ENCODE results near the gene NACC1.
"Not testable (repeated sequence)": the region's sequence is repeated elsewhere in the genome, so short reads cannot be mapped to it uniquely, and the experiment has no call there.

Gene NACC1

DNA sequence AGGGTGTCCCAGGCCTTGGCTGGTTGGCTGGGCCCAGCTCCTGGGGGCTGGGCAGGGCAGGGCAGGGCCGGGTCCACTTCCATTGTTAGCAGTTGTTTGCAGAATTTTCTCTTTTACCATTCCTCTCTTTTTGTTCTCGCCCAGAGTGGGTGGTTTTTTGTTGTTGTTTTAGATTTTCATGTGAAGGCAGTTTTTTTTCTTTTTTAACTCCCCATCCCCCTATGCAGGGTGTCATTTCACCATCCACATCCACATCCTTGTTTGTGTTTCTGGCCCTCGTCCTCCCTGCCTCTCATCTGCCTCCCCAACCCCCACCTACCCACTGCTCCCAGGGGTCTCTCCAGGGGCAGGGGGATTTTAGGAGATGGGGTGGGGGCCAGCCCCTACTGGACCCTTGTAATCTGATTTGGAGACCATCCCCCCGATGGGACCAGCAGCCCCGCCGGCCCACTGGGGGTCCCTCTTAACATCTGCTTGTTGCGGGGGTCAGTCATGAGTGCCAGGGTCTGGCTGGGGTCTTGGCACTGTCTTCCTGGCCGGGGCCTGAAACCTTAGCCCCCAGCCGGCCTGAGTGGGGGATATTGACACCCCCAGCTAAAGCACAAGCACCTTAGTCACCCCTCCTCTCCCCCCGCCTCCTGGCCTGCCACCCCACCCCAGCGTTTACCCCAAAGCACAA, 21.7 kb downstream of the NACC1 start:
- Histone ChIP-seq H3K36me3 (replicated peaks) (peaks cover 48% of the 10 kb centered on the region), H3K4me1 (no peaks in the 10 kb centered on the region), H3K9me3 (no peaks in the 10 kb centered on the region), H3K4me3 (no peak overlapping the region), H3K27me3 (ENCODE audit: low read depth) (no peaks in the 10 kb centered on the region)
- no peak for DNase-seq (ENCODE audit: low spot score in 2 of 2)
- in situ Hi-C loops (cut with MboI; ENCODE audit: low sequenced_read_pairs): no loop called here

DNA sequence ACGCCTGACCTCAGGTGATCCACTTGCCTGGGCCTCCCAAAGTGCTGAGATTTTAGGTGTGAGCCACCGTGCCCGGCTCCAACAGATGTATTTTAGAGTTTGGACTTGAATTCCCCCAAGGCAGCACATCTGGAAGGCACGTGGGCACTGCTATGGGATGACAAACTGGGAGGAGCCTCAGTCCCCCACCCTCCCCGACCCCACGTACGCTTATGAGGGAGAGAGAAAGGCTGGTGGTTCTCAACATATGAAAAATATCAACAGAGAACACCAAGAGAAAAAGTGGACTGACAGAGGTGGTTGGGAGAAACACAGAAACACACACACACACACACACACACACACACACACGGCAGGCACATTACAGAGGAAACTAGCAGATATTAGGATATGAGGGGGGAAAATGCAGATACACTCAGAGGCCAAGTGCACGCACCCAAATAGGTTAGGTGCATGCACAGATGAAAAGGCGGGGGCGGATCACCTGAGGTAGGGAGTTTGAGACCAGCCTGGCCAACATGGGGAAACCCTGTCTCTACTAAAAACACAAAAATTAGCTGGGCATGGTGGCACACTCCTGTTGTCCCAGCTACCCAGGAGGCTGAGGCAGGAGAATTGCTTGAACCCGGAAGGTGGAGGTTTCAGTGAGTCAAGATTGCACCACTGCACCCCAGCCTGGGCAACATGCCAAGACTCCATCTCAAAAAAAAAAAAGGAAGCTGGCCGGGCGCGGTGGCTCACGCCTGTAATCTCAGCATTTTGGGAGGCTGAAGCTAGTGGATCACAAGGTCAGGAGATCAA, 28.9 kb downstream of the NACC1 start:
- Histone ChIP-seq H3K27me3 (ENCODE audit: low read depth) (no peaks in the 10 kb centered on the region), H3K9me3 (no peaks in the 10 kb centered on the region), H3K4me1 (no peaks in the 10 kb centered on the region), H3K4me3 (no peak overlapping the region), H3K36me3 (replicated peaks) (peaks cover 14% of the 10 kb centered on the region)
- in situ Hi-C loops (cut with MboI; ENCODE audit: low sequenced_read_pairs): no loop called here
- DNase-seq (ENCODE audit: low spot score in 2 of 2): no peak

DNA sequence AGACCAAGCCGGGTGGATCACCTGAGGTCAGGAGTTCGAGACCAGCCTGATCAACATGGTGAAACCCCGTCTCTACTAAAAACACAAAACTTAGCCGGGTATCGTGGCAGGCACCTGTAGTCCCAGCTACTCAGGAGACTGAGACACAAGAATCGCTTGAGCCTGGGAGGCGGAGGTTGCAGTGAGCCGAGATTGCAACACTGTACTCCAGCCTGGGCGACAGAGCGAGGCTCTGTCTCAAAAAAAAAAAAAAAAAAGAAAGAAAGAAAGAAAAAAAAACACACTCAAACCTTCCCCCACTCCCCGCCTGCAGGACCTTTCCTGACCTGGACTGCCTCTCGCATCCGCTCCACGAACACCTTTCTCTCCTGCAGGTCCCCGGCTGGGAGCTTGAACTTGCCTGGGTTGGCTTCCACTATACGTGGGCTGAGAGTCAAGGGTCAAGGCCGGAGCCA, 31.1 kb downstream of the NACC1 start:
- H3K4me3 ChIP-seq: peak overlapping the region; percentile 97
- H3K27me3 ChIP-seq (ENCODE audit: low read depth); H3K4me1 ChIP-seq; H3K9me3 ChIP-seq; in situ Hi-C loops (cut with MboI; ENCODE audit: low sequenced_read_pairs); DNase-seq (ENCODE audit: low spot score in 2 of 2): not testable (repeated sequence)
- peaks cover 23% of the 10 kb centered on the region for H3K36me3 ChIP-seq (replicated peaks)

DNA sequence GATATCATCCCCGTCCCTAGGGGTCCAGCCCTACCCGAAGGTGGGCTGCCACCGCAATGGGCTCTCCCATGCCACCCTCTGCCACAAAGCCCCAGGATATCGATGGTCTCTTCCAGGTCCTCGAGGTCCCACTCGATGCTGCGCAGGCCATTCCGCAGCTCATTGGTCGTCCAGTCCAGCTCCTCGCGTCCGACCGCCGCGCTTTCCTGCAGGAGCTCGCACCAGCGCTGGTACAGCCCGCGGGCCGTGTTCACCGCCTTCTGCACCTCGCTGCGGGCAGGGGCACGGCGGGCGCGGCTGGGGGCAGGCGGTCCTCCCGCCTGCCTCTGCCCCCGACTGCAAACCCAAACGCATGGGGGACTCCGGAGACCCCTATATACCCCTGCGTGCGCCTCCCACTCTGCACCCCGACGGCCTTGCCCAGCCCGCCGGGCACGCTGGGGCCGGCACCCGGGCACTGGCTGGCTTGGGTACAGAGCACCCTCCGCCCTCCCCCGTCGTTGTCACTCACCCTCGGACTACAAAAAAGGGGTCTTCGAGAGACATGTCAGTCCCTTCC, 31.6 kb downstream of the NACC1 start:
- peak; percentile 21 to 69 for DNase-seq (ENCODE audit: low spot score in 2 of 2)
- Histone ChIP-seq H3K4me3 (peak overlapping the region; percentile 97), H3K9me3 (no peaks in the 10 kb centered on the region), H3K36me3 (replicated peaks) (peaks cover 22% of the 10 kb centered on the region), H3K4me1 (no peaks in the 10 kb centered on the region), H3K27me3 (ENCODE audit: low read depth) (no peaks in the 10 kb centered on the region)
- in situ Hi-C loops (cut with MboI; ENCODE audit: low sequenced_read_pairs): loop anchor here (25.0 kb wide), 1 partner anchor 863 kb away; the partner anchor contains the start of gene RFX1

DNA sequence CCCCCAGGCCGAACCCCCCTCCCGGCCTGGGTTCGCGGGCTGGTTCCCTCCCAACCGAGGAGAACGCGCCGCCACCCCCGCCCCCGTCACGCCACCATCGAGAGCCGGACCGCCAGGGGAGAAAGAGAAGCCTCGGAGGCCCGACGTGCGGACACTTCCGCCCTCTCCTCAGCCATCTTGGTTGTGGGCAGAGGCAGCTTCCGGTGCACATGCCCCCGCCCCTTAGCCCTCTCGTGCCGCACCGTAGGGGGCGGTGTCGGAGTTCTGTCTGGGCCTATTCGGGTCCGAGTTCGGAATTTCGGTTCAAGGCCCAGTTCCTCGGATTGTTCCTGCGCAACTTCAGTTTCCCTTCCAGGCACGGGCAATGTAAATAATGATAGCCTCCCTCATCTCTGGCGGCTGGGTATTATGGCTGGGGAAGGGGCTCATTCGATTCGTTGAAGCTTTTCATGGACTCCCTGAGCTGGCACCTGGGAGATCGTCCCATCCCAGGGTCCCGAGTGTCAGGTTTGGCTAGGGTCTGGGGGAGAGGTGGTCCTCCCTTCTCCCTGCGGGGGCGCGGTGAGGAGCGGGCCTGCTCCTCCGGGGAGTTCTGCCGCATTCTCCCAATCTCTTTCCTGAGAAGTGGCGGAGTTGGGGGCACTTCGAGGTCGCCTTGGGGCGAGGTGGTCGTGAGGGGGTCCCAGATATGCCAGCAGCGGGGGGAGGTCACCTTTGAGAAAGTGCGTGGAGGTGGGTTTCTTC, 32.3 kb downstream of the NACC1 start, which contains the start of the genes IER2 and STX10:
IER2 (plus strand) TSS at position 225 of the 744 bp plus-strand sequence. CDS start 2,776 bp downstream, outside the sequence.
STX10 (minus strand) TSS at position 189 of the 744 bp plus-strand sequence. CDS start 202 bp downstream, outside the sequence.
- Histone ChIP-seq H3K27me3 (ENCODE audit: low read depth) (no peaks in the 10 kb centered on the region), H3K4me1 (peaks cover 5% of the 10 kb centered on the region), H3K4me3 (peak within 1 kb of the TSS; percentile 97), H3K9me3 (no peaks in the 10 kb centered on the region), H3K36me3 (replicated peaks) (peaks cover 16% of the 10 kb centered on the region)
- in situ Hi-C loops (cut with MboI; ENCODE audit: low sequenced_read_pairs): loop anchor here (25.0 kb wide), 1 partner anchor 862 kb away; the partner anchor contains the start of gene RFX1
- peak; percentile 94 for DNase-seq (ENCODE audit: low spot score in 2 of 2)

DNA sequence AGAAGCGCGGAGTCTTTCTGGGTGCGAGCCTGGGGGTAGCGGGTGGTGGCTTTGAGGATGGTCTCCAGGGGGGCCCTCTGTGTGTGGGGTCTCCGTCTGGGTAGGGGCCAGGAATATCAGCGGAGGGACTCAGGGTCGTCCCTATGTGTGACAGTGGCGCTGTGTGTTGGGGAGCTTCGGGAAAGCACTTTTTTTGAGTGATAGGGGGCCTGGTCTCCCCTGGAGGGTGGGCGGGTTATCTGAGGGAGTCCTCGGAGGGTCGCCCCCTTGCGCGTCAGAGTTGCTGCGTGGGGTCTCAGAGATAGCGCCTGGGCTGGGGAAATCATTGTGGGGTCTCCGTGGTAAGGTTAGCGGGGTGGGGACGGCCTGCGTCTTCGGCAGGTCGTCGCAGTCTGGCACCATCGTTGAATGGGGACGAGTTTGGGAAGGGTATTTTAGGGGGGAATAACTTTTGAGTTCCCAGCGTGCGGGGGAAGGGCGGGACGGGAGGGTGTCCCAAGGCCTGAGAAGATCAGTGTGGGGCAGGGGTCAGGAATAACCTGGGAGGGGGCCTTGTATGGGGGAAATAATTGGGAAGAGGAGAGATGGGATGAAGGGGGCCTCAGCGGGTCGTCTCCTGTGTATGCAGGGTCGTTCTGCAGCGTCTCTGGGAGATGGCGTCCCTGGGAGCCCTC, 33.0 kb downstream of the NACC1 start:
- DNase-seq (ENCODE audit: low spot score in 2 of 2): peak; percentile 20 to 29
- Histone ChIP-seq H3K36me3 (replicated peaks) (peaks cover 16% of the 10 kb centered on the region), H3K9me3 (no peaks in the 10 kb centered on the region), H3K4me1 (peaks cover 9% of the 10 kb centered on the region), H3K4me3 (peak overlapping the region; percentile 97), H3K27me3 (ENCODE audit: low read depth) (no peaks in the 10 kb centered on the region)
- in situ Hi-C loops (cut with MboI; ENCODE audit: low sequenced_read_pairs): loop anchor here (25.0 kb wide), 1 partner anchor 861 kb away; the partner anchor contains the start of gene RFX1

DNA sequence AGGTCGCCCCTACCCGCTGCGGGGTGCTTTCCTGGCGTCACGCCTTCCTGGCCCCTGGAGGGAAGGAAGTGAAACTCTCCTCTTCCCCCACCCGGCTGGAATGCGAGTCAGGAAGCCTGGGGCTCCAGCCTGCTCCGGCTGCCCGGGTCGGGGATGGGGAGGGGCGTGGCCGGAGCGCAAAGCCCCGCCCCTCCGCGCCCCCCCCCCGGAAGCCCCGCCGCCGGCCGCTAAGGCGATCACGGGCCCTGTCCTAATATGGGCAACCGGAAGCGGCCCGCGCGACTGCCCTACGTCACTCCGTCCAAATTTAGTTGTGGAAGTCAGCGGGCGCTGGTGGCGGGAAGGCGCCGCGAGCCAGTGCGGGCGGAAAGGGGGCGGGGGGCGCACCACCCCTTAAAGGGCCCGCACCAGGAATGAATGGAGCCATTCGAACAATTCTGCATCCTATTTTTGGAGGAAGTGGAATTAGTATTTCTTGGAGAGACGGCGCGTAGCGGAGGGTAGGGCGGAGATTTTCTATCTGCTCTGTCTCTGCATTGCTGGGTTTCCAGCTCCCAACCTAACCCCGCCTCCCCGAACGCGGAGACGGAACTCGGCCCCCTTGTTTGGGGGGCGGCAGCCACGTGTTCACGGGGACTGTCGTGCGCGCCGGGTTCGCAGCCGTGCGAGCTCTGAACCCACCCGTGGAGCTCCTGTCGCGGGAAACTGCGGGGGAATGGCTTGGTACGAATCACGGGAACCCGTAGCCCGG, 33.7 kb downstream of the NACC1 start:
- peak; percentile 92 to 97 for DNase-seq (ENCODE audit: low spot score in 2 of 2)
- H3K4me3 ChIP-seq: peak overlapping the region; percentile 97
- in situ Hi-C loops (cut with MboI; ENCODE audit: low sequenced_read_pairs): loop anchor here (25.0 kb wide), 1 partner anchor 861 kb away; the partner anchor contains the start of gene RFX1

DNA sequence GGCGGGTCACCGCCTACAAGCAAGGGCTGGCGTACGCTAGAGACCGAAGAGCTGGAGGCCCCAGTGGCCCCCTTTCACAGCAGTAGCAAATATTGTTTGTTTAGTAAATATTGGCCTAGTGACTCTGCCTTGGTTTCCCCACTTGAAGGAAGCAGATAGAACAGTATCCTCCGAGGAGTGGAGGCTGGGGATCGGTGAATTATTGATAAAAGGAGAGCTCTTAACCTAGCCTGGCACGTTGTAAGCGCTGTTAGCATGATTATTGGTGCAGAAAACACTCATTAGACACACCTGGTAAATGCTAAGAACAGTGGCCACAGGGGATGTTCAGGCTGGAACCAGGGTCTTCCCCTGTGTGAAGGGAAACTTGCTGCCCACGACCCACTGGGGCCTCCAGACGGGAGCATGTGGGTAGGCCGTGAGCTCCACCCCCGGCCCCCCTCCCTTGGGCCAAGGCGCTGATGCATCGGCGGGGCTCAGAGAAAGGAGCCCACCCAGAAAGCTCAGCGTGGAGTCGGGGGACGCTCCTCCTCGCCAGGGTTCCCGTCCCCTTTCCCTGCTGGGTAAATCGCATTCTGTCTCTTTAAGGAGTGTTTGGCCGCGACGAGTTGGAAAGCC, 34.4 kb downstream of the NACC1 start:
- H3K4me1 ChIP-seq: peaks cover 9% of the 10 kb centered on the region
- peaks cover 16% of the 10 kb centered on the region for H3K36me3 ChIP-seq (replicated peaks)

More for the DNA sequence above, 33.7 kb downstream of the NACC1 start:
- peaks cover 16% of the 10 kb centered on the region for H3K36me3 ChIP-seq (replicated peaks)
- H3K27me3 ChIP-seq (ENCODE audit: low read depth): no peaks in the 10 kb centered on the region
- H3K4me1 ChIP-seq: peaks cover 9% of the 10 kb centered on the region
- H3K9me3 ChIP-seq: no peaks in the 10 kb centered on the region

DNA sequence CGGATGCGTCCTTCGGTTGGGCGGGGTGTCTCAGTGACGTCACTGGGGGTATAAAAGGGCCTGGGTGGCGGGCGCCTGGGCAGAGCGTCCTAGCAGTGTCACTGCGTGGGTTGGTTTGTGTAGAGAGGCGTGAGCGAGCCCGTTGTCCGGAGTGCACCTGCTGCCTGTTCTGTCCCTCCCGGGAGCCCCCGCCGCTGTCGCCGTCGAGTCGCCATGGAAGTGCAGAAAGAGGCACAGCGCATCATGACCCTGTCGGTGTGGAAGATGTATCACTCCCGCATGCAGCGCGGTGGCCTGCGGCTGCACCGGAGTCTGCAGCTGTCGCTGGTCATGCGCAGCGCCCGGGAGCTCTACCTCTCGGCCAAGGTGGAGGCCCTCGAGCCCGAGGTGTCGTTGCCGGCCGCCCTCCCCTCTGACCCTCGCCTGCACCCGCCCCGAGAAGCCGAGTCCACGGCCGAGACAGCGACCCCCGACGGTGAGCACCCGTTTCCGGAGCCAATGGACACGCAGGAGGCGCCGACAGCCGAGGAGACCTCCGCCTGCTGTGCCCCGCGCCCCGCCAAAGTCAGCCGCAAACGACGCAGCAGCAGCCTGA, 35.0 kb downstream of the NACC1 start:
- H3K4me3 ChIP-seq: peak overlapping the region; percentile 97
- no peaks in the 10 kb centered on the region for H3K27me3 ChIP-seq (ENCODE audit: low read depth)
- DNase-seq (ENCODE audit: low spot score in 2 of 2): peak; percentile 90 to 98
- in situ Hi-C loops (cut with MboI; ENCODE audit: low sequenced_read_pairs): loop anchor here (25.0 kb wide), 1 partner anchor 859 kb away; the partner anchor contains the start of gene RFX1
- no peaks in the 10 kb centered on the region for H3K9me3 ChIP-seq
- peaks cover 16% of the 10 kb centered on the region for H3K36me3 ChIP-seq (replicated peaks)
- peaks cover 9% of the 10 kb centered on the region for H3K4me1 ChIP-seq

More for the DNA sequence above, 34.4 kb downstream of the NACC1 start:
- peak in 1 of 2 experiments; percentile 13 for DNase-seq (ENCODE audit: low spot score in 2 of 2)
- H3K27me3 ChIP-seq (ENCODE audit: low read depth): no peaks in the 10 kb centered on the region
- peak overlapping the region; percentile 97 for H3K4me3 ChIP-seq
- in situ Hi-C loops (cut with MboI; ENCODE audit: low sequenced_read_pairs): loop anchor here (25.0 kb wide), 1 partner anchor 860 kb away; the partner anchor contains the start of gene RFX1
- H3K9me3 ChIP-seq: no peaks in the 10 kb centered on the region

DNA sequence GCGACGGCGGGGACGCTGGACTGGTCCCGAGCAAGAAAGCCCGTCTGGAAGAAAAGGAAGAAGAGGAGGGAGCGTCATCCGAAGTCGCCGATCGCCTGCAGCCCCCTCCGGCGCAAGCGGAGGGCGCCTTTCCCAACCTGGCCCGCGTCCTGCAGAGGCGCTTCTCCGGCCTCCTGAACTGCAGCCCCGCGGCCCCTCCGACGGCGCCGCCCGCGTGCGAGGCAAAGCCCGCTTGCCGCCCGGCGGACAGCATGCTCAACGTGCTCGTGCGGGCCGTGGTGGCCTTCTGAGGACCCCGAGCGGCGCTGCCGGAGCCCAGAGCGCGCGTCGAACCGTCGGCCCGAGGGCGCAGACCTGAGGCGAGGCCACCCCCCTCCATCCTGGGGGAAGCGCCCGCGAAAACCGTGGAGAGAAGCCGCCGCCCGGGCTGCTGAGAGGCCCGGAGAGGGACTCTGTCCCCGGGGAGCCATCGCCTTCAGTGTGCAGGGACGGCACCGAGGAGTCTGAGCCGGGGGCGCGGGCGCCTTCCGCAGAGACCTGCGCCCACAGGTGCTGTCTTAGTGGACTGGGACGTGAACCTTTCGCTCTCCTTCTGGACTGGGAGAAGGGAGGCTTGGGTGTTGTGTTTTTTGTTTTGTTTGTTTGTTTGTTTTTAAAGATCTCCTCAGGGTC, 35.6 kb downstream of the NACC1 start:
- Histone ChIP-seq H3K36me3 (replicated peaks) (peaks cover 16% of the 10 kb centered on the region), H3K27me3 (ENCODE audit: low read depth) (no peaks in the 10 kb centered on the region), H3K4me1 (peaks cover 9% of the 10 kb centered on the region), H3K9me3 (no peaks in the 10 kb centered on the region), H3K4me3 (peak overlapping the region; percentile 97)
- in situ Hi-C loops (cut with MboI; ENCODE audit: low sequenced_read_pairs): loop anchor here (25.0 kb wide), 1 partner anchor 859 kb away; the partner anchor contains the start of gene RFX1
- peak; percentile 19 to 52 for DNase-seq (ENCODE audit: low spot score in 2 of 2)

DNA sequence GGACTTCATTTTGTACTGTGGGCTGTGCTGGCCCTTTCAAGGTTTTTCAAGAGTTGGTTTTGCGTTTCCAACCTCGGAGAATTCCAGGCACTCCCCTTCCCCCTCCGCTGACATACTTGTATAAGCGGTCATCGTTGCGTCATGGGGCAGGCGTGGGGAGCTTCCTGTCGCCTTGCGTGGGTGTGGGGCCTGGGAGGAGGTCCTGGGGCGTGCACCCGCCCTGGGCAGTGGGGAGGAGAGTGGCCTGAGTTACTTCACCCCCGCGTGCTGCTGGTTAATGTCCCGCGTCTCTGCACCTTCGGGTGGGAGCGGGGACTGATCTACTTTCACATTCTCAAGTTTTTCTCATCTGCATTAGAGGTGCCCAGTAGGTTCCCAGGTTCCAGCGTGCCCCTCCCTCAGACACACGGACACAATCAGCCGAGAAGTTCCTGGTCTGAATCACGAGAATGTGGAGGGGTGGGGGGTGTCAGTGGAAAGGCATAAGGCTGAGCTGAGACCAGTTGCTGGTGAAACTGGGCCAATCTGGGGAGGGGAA, 36.2 kb downstream of the NACC1 start:
- Histone ChIP-seq H3K4me1 (peaks cover 9% of the 10 kb centered on the region), H3K9me3 (no peaks in the 10 kb centered on the region), H3K4me3 (peak overlapping the region; percentile 97), H3K36me3 (replicated peaks) (peaks cover 16% of the 10 kb centered on the region), H3K27me3 (ENCODE audit: low read depth) (no peaks in the 10 kb centered on the region)
- peak; percentile 22 to 74 for DNase-seq (ENCODE audit: low spot score in 2 of 2)
- in situ Hi-C loops (cut with MboI; ENCODE audit: low sequenced_read_pairs): loop anchor here (25.0 kb wide), 1 partner anchor 858 kb away; the partner anchor contains the start of gene RFX1

Data from HAP-1 (cell line).